HepG2 (cell line): Measurements from ENCODE around the gene RBBP8NL. TPM values are rescaled to one million over a fixed set of nuclear protein-coding genes. Genes with fewer than 3 reads are reported as not detected.

Experiments
- ATF7-NPFF ChIP-seq: sonication (generic); formaldehyde crosslinking; IDR thresholded peaks from 2 replicates; pipeline ENCODE4 v1.8.1; 2023; ENCODE audit warnings: mild to moderate bottlenecking, low read depth, missing genetic modification reagents, moderate library complexity
- ETV5 ChIP-seq: IDR thresholded peaks from 2 replicates; pipeline ENCODE4 v1.6.1; 2018; ENCODE audit warnings: missing biosample characterization, missing genetic modification reagents, inconsistent platforms, borderline replicate concordance
- EZH2 ChIP-seq: conservative IDR thresholded peaks from 2 replicates; pipeline ENCODE4 v1.6.1; 2012; ENCODE audit warnings: mild to moderate bottlenecking, low read depth, low read length, moderate library complexity
- FOSL1 ChIP-seq: sonication (generic); formaldehyde crosslinking; IDR thresholded peaks from 2 replicates; pipeline ENCODE4 v1.9.0; 2021; ENCODE audit warnings: missing genetic modification reagents, borderline replicate concordance
- GFI1 ChIP-seq: sonication (generic); formaldehyde crosslinking; IDR thresholded peaks from 2 replicates; pipeline ENCODE4 v1.5.0; 2020; ENCODE audit warnings: missing genetic modification reagents, mild to moderate bottlenecking, borderline replicate concordance
- HMG20A ChIP-seq: IDR thresholded peaks from 2 replicates; pipeline ENCODE4 v1.6.1; 2016; ENCODE audit warnings: borderline replicate concordance
- MIER3 ChIP-seq: IDR thresholded peaks from 2 replicates; pipeline ENCODE4 v1.6.1; 2016; ENCODE audit warnings: missing compliant biosample characterization, borderline replicate concordance
- NCOA5 ChIP-seq: sonication (generic); formaldehyde crosslinking; IDR thresholded peaks from 2 replicates; pipeline ENCODE4 v1.4.0; 2020; ENCODE audit warnings: missing genetic modification reagents
- PAWR ChIP-seq: sonication (generic); formaldehyde crosslinking; IDR thresholded peaks from 2 replicates; pipeline ENCODE4 v1.4.0; 2020; ENCODE audit warnings: missing genetic modification reagents, mild to moderate bottlenecking, borderline replicate concordance
- PHB2 ChIP-seq: fragments of 450-650 bp; IDR thresholded peaks from 2 replicates; pipeline ENCODE4 v1.6.1; 2018; ENCODE audit not compliant: partially characterized antibody
- PRPF4 ChIP-seq: fragments of 200-400 bp; formaldehyde crosslinking; IDR thresholded peaks from 2 replicates; pipeline ENCODE4 v1.6.1; 2016; ENCODE audit warnings: low read length, low read depth; ENCODE audit not compliant: poor library complexity, severe bottlenecking
- SP140L ChIP-seq: sonication (generic); formaldehyde crosslinking; IDR thresholded peaks from 2 replicates; pipeline ENCODE4 v1.4.0; 2020; ENCODE audit warnings: missing genetic modification reagents, borderline replicate concordance
- TRAFD1 ChIP-seq: sonication (generic); formaldehyde crosslinking; IDR thresholded peaks from 2 replicates; pipeline ENCODE4 v1.5.1; 2020; ENCODE audit warnings: missing genetic modification reagents, mild to moderate bottlenecking, borderline replicate concordance
- TRIM24 ChIP-seq: sonication (generic); formaldehyde crosslinking; IDR thresholded peaks from 2 replicates; pipeline ENCODE4 v1.8.0; 2022; ENCODE audit warnings: mild to moderate bottlenecking, missing genetic modification reagents
- USF2 ChIP-seq, 2 experiments: sonication (generic) in 1 of 2; formaldehyde crosslinking in 1 of 2; IDR thresholded peaks; 2 replicates each; pipeline versions ENCODE4 v1.5.1 to v1.6.1; 2011 to 2020; ENCODE audit warnings: borderline replicate concordance in 1 of 2, low read depth in 1 of 2, low read length in 1 of 2, mild to moderate bottlenecking in 1 of 2, missing genetic modification reagents in 1 of 2, moderate library complexity in 1 of 2
- ZBTB44 ChIP-seq: sonication (generic); formaldehyde crosslinking; IDR thresholded peaks from 2 replicates; pipeline ENCODE4 v1.4.0; 2020; ENCODE audit warnings: missing genetic modification reagents
- ZFP62 ChIP-seq: sonication (generic); formaldehyde crosslinking; IDR thresholded peaks from 2 replicates; pipeline ENCODE4 v1.4.0; 2020; ENCODE audit warnings: missing genetic modification reagents
- ZFX ChIP-seq: sonication (generic); formaldehyde crosslinking; IDR thresholded peaks from 2 replicates; pipeline ENCODE4 v1.4.0; 2020; ENCODE audit warnings: mild to moderate bottlenecking, low read depth, missing genetic modification reagents, moderate library complexity
- ZMYM4 ChIP-seq: sonication (generic); formaldehyde crosslinking; IDR thresholded peaks from 2 replicates; pipeline ENCODE4 v1.8.1; 2023; ENCODE audit warnings: mild to moderate bottlenecking, missing genetic modification reagents
- ZNF253 ChIP-seq: sonication (generic); formaldehyde crosslinking; IDR thresholded peaks from 2 replicates; pipeline ENCODE4 v1.8.0; 2022; ENCODE audit warnings: mild to moderate bottlenecking, missing genetic modification reagents, borderline replicate concordance
- ZNF432 ChIP-seq: sonication (generic); formaldehyde crosslinking; IDR thresholded peaks from 2 replicates; pipeline ENCODE4 v1.5.0; 2020; ENCODE audit warnings: missing genetic modification reagents, mild to moderate bottlenecking, borderline replicate concordance
- ZNF576 ChIP-seq: sonication (generic); formaldehyde crosslinking; IDR thresholded peaks from 2 replicates; pipeline ENCODE4 v1.4.0; 2020; ENCODE audit warnings: mild to moderate bottlenecking, missing genetic modification reagents
- ZNF784 ChIP-seq: sonication (generic); formaldehyde crosslinking; IDR thresholded peaks from 2 replicates; pipeline ENCODE4 v1.5.1; 2020; ENCODE audit warnings: missing genetic modification reagents, mild to moderate bottlenecking, borderline replicate concordance
- ZZZ3 ChIP-seq: sonication (generic); formaldehyde crosslinking; IDR thresholded peaks from 2 replicates; pipeline ENCODE4 v1.4.0; 2020; ENCODE audit warnings: missing genetic modification reagents, mild to moderate bottlenecking, borderline replicate concordance
- polyA plus RNA-seq, 8 experiments: library from polyadenylated mRNA; depleted of rRNA in 3 of 8; stranded (reverse) in 7 of 8; unstranded in 1 of 8; fragments of >200 nt; fragmentation: Illumina TruSeq in 4 of 8; extraction: Trizol in 4 of 8; gene quantifications; 2 replicates each; pipeline versions ENCODE4 v1.2.1 to v1.2.3, GENCODE V29; 2011 to 2016; ENCODE audit warnings: low read depth in 4 of 8, missing spikeins in 1 of 8, mixed read lengths in 1 of 8; ENCODE audit not compliant: insufficient read depth in 1 of 8
- total RNA-seq, 5 experiments: library from RNA; depleted of rRNA; stranded (reverse); fragments of >200 nt; fragmentation: Illumina TruSeq; extraction: Trizol; gene quantifications; 2 replicates each; pipeline ENCODE4 v1.2.3, GENCODE V29; 2016; ENCODE audit warnings: low read depth in 1 of 5

The RBBP8NL gene
- total and polyA plus RNA-seq, 2 of the 13 experiments (the other 11 are each of a cell fraction or from before 2014, with no cell fraction given) = 0.69 to 0.86 TPM

- TF ChIP-seq USF2 (IDR thresholded peaks at IDR 0.05; ENCODE audit: low read depth, low read length) = no peak
- no peak for TF ChIP-seq USF2 (CRISPR knock-in tag; IDR thresholded peaks at IDR 0.05; ENCODE audit: borderline replicate concordance)
- no peak for TF ChIP-seq ZFX
- TF ChIP-seq ZNF253 (CRISPR knock-in tag) = no peak
- TF ChIP-seq PRPF4 = no peak
- peak; percentile 67 for TF ChIP-seq ETV5 (CRISPR knock-in tag)
- TF ChIP-seq SP140L (CRISPR knock-in tag) = no peak
- TF ChIP-seq PAWR (CRISPR knock-in tag) = no peak
- TF ChIP-seq ZFP62 (CRISPR knock-in tag) = no peak
- no peak for TF ChIP-seq TRAFD1 (CRISPR knock-in tag)
- no peak for TF ChIP-seq ATF7-NPFF (CRISPR knock-in tag)
- TF ChIP-seq PHB2 = no peak
- no peak for TF ChIP-seq ZNF576 (CRISPR knock-in tag)
- no peak for TF ChIP-seq MIER3 (CRISPR knock-in tag)
- no peak for TF ChIP-seq TRIM24
- no peak for TF ChIP-seq ZMYM4 (CRISPR knock-in tag)
- TF ChIP-seq HMG20A (CRISPR knock-in tag) = no peak
- no peak for TF ChIP-seq ZBTB44
- TF ChIP-seq ZNF784 = peak; percentile 62; the same call in 1 of the 2 replicates
- 0 out of 2 replicates have a peak, but pooled peaks have one; percentile 5 for TF ChIP-seq FOSL1 (CRISPR knock-in tag)
- TF ChIP-seq GFI1 (CRISPR knock-in tag) = no peak; the same call in 1 of the 2 replicates
- no peak for TF ChIP-seq NCOA5 (CRISPR knock-in tag)
- TF ChIP-seq ZZZ3 (CRISPR knock-in tag) = no peak
- TF ChIP-seq EZH2 = no peak
- peak; percentile 67; the same call in 1 of the 2 replicates for TF ChIP-seq ZNF432
Observed at GRCh38 chr20:62367136-62367632, 60.2 kb downstream of the RBBP8NL start, which contains the start of gene LAMA5 (continued).
